Measurements from ENCODE around the gene ARHGEF39.

DNA sequence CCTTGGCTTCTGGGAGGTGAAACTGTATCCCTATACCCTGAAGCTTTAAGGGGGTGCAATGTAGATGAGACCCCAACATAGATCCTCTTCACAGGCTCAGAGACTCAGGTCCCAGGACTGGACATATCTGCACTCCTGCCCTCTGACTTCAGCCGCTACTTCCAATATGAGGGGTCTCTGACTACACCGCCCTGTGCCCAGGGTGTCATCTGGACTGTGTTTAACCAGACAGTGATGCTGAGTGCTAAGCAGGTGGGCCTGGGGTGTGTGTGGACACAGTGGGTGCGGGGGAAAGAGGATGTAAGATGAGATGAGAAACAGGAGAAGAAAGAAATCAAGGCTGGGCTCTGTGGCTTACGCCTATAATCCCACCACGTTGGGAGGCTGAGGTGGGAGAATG, 14.1 kb upstream of the ARHGEF39 start:
- TF ChIP-seq EZH2 (IDR thresholded peaks at IDR 0.05) = no peak
- TF ChIP-seq POLR2AphosphoS5 (IDR thresholded peaks at IDR 0.05; ENCODE audit: borderline replicate concordance, low read depth, low read length) = no peak

Measured in SK-N-MC (cell line).